Thyroid gland (tissue), 4 donors: ENCODE data around the gene HTR3A. TPM values are rescaled to one million over a fixed set of nuclear protein-coding genes. Genes with fewer than 3 reads are reported as not detected.

Source experiments
- DNase-seq, 2 donors: peaks; one replicate each; pipeline ENCODE4 v3.0.0-alpha.2; 2019
- H3K27ac ChIP-seq, 3 donors: fragments of 200-600 bp; sonication (generic); 1 replicate in 2 of 3; 2 replicates in 1 of 3; pipeline ENCODE4 v1.5.1; 2016 to 2019; ENCODE audit warnings: mild to moderate bottlenecking in 1 of 3, moderate library complexity in 1 of 3
- H3K27me3 ChIP-seq: fragments of 200-600 bp; sonication (generic); one replicate; pipeline ENCODE4 v1.5.1; 2019
- H3K36me3 ChIP-seq, 2 donors: fragments of 200-600 bp; sonication (generic); one replicate each; pipeline ENCODE4 v1.5.1; 2016 to 2019
- H3K4me1 ChIP-seq, 2 donors: fragments of 200-600 bp; sonication (generic); one replicate each; pipeline ENCODE4 v1.5.1; 2017 to 2019
- H3K4me3 ChIP-seq, 3 donors: fragments of 200-600 bp; sonication (generic); replicated peaks in 1 of 3; 1 replicate in 2 of 3; 2 replicates in 1 of 3; pipeline ENCODE4 v1.5.1; 2016; ENCODE audit warnings: mild to moderate bottlenecking in 1 of 3
- H3K9me3 ChIP-seq: fragments of 200-600 bp; sonication (generic); one replicate; pipeline ENCODE4 v1.5.1; 2017
- CTCF ChIP-seq, 6 experiments: fragments of 200-600 bp in 3 of 6; fragments of 450-650 bp in 3 of 6; sonication (generic) in 3 of 6; IDR thresholded peaks; one replicate each; pipeline ENCODE4 v1.5.1; 2016 to 2019; ENCODE audit warnings: antibody characterized with exemption in 6 of 6, mild to moderate bottlenecking in 2 of 6, inconsistent platforms in 1 of 6, moderate library complexity in 1 of 6
- POLR2A ChIP-seq, 2 donors: fragments of 450-650 bp; IDR thresholded peaks; one replicate each; pipeline ENCODE4 v1.6.1; 2017; ENCODE audit warnings: antibody characterized with exemption in 2 of 2, mild to moderate bottlenecking in 2 of 2, moderate library complexity in 1 of 2
- WGBS, 2 donors: methylation state at CpG; one replicate each; pipeline ENCODE4 v1.1.5; 2017; 5-methylcytosine and 5-hydroxymethylcytosine counted together
- intact Hi-C: fragments of 100-400 bp; cut with DNase I; formaldehyde crosslinking; loops from one replicate; pipeline ENCODE4 v1.15.1; 2023
- total RNA-seq, 4 donors: library from RNA; depleted of rRNA; stranded (reverse); fragments of >200 nt; gene quantifications; one replicate each; pipeline ENCODE4 v1.2.3, GENCODE V29; 2016

HTR3A gene
- total RNA-seq, 4 donors from 2014 or later: not detected

GRCh38 chr11:114036958-114037357, 62.0 kb downstream of the HTR3A start:
- Histone ChIP-seq H3K27ac (peak overlapping the region; percentile 64 to 94 (median 80)), H3K27me3 (no peaks in the 10 kb centered on the region), H3K36me3 (no peaks in the 10 kb centered on the region), H3K4me3 (no peak overlapping the region), H3K4me1 (peaks cover 23 to 29% of the 10 kb centered on the region in 2 donors), H3K9me3 (no peaks in the 10 kb centered on the region)
- DNase-seq: no peak
- TF ChIP-seq CTCF (IDR thresholded peaks at IDR 0.05) (no peak), POLR2A (IDR thresholded peaks at IDR 0.05) (no peak)
- intact Hi-C loops: loop anchor here (5.0 to 10.0 kb wide), 2 partner anchors 142 to 225 kb away; no protein-coding TSS in a partner anchor
- WGBS, 2 donors: 85 to 92% methylated on average over 3 of the region's 3 CpGs

- no peak for TF ChIP-seq CTCF (IDR thresholded peaks at IDR 0.05)
- no peak for TF ChIP-seq POLR2A (IDR thresholded peaks at IDR 0.05)
- H3K27ac ChIP-seq: no peak overlapping the region
- intact Hi-C loops: loop anchor here (5.0 to 10.0 kb wide), 2 partner anchors 145 to 223 kb away; no protein-coding TSS in a partner anchor
- no peaks in the 10 kb centered on the region for H3K36me3 ChIP-seq
- no peak for DNase-seq
- 83 to 85% methylated on average over 3 of the region's 3 CpGs for WGBS, 2 donors
- H3K4me3 ChIP-seq: no peak overlapping the region
- H3K4me1 ChIP-seq: peaks cover 30 to 37% of the 10 kb centered on the region in 2 donors
- H3K9me3 ChIP-seq: no peaks in the 10 kb centered on the region
- no peaks in the 10 kb centered on the region for H3K27me3 ChIP-seq
These were observed 64.6 kb downstream of the HTR3A start for GRCh38 chr11:114039551-114039950.

Other genes with a start within 250 kb of the HTR3A start
- 10 to 100 TPM; 11.3 to 14.5 (median 12.8) TPM for gene ZW10, start 201.4 kb upstream of the HTR3A start, total RNA-seq
- gene CLDN25, start 195.3 kb upstream of the HTR3A start, total RNA-seq: not detected
- gene USP28, start 99.5 kb upstream of the HTR3A start, total RNA-seq: 10 to 100 TPM; 15.3 to 36.7 (median 26.2) TPM
- not detected for gene HTR3B, start 70.3 kb upstream of the HTR3A start, total RNA-seq
- 100 to 1,000 TPM; 157 to 385 (median 177) TPM for gene ZBTB16, start 84.6 kb downstream of the HTR3A start, total RNA-seq